ENCODE data around the gene GPHN.
"Not testable (repeated sequence)": the region's sequence is repeated elsewhere in the genome, so short reads cannot be mapped to it uniquely, and the experiment has no call there.

The GPHN gene

DNA sequence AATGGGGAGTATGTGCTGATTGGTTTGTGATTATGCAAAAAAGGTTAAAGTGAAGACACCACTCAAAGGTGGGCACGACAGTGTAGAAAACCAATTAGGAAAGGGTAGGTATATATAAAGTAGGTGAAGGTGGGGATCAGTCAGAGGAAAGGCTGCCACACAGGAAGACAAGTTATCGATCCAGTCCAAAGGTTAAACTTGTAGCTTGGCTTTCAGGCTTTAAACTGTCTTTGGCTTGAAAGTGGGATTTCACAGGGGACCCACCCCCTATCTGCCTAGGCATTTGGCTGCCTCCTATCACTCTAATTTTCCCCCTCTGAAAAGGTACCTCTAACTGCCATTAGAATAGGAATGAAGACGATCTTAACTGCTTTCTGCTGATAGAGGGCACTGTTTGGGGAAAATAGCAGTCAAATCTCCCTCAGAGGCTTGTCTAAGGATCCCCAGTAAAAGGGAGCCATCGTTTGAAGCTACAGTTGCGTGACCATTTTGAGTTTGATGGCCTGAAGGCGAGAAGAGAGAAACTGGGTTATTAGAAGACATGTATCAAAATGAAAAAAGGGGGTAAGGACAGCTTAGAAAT, 250.2 kb downstream of the GPHN start:
- DNase-seq (ENCODE audit: low spot score) (no peak), FAIRE-seq (no peak)

- no peak for FAIRE-seq
- DNase-seq (ENCODE audit: low spot score), result no peak
These were observed 264.2 kb downstream of the GPHN start for GRCh38 chr14:66772146-66772545.

DNA sequence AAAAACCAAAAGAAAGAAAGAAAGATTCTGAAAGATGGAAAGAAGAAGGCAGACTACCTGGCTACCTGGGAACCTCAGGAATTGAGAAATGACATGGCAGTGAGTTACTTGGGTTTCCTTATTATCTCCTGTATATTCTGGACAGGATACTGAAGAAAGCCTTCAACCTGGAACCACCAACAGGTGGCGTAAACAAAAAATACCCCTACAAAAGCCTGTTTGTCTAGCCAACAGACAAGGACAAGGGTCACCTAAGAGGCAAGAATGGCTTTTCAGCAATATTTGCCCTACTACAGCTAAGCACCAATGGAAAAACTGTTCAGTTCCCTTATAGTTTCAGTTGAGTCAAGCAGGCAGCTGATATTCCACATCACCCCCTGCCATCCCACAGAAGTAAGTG, 274.9 kb downstream of the GPHN start:
- DNase-seq (ENCODE audit: low spot score), result no peak
- no peak for FAIRE-seq

GRCh38 chr14:66790101-66790500, 282.2 kb downstream of the GPHN start:
- FAIRE-seq (no peak), DNase-seq (ENCODE audit: low spot score) (no peak)

- no peak for DNase-seq (ENCODE audit: low spot score)
- no peak for FAIRE-seq
These were observed 295.0 kb downstream of the GPHN start for GRCh38 chr14:66802962-66803361.

DNA sequence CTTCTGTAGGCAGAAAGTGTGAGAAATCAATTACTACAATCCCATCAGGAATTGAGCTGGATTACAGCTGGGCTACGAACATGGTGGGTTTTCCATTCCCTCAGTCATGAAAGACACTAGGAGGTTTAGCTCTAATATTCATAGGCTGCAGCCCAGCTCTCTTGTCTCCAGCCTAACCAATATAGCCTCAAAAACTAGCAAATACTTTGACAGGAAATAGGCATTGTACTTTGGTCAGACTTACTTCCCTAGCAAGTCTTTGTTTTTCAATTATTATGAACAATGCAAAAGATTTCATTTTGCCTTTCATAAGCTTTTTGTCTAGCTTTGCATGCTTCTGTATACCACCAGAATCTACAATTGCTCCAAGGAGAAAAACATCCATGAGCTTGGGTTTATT, 296.2 kb downstream of the GPHN start:
- DNase-seq (ENCODE audit: low spot score) (no peak), FAIRE-seq (no peak)

- FAIRE-seq (no peak), DNase-seq (ENCODE audit: low spot score) (no peak)
These were observed 305.7 kb downstream of the GPHN start for GRCh38 chr14:66813636-66814035.

DNA sequence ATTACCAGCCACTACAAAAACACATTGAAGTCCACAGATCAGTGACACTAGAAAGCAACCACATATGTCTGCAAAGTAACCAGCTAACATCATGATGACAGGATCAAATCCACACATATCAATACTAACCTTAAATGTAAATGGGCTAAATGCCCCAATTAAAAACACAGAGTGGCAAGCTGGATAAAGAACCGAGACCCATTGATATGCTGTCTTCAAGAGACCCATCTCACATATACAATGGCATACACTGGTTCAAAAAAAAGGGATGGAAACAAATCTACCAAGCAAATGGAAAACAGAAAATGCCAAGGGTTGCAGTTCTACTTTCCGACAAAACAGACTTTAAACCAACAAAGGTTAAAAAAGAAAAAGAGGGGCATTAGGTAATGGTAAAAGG, 307.7 kb downstream of the GPHN start:
- no peak for DNase-seq (ENCODE audit: low spot score)
- no peak for FAIRE-seq

DNA sequence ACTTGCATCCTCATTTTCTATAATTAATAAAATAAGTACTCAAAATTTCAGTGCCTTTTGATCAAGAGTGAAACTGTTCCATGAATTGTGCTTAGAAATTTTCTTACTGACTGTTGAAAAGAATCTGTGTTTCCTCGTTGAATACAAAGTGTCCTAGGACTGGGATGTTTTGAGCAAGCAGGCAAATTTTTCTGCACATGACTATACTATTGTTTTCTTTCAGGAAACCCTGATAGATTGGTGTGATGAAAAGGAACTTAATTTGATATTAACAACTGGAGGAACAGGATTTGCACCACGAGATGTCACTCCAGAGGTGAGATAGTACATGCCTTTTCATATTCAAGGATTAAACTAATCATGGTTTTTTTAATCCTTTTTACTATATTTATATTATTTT, 316.3 kb downstream of the GPHN start:
- no peak for FAIRE-seq

DNA sequence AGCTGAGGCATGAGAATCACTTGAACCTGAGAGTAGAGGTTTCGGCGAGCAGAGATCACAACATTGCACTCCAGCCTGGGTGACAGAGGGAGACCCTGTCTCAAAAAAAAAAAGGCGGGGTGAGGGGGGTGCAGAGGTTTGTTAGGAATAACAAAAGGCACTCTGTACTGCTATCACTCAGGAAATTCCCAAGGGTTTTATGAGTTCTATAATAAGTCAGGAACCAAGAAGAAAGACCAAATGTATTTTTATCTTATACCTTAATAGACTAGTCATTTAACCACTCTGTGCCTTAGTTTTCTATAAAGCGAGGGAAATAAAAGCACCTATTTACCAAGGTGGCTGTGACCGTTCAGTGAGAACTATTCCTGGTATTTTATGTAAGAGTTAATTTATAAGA, 319.2 kb downstream of the GPHN start:
- DNase-seq (ENCODE audit: low spot score) (no peak), FAIRE-seq (no peak)

More for the DNA sequence above, 316.3 kb downstream of the GPHN start:
- no peak for DNase-seq (ENCODE audit: low spot score)

DNA sequence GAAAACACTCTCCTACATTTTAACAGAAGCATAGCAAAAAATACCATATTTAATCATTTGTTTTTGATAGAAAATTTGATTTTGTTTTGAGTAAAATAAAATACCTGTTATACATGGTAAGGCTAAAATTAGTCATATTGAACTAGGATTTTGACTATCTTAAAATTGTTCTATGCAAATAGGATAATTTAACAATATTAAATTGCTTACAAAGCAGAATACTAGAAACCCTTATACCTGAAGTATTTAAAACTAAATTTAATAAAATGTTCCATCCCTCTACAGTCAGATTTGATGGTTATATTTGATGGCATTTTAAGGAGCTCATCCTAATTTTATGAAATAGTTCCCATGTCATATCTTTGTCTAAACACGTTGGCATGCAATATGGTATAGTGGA, 323.2 kb downstream of the GPHN start:
- no peak for FAIRE-seq

GRCh38 chr14:66833816-66834215, 325.9 kb downstream of the GPHN start:
- FAIRE-seq, result no peak
- DNase-seq (ENCODE audit: low spot score), result no peak

More for the DNA sequence above, 323.2 kb downstream of the GPHN start:
- no peak for DNase-seq (ENCODE audit: low spot score)

- FAIRE-seq; DNase-seq (ENCODE audit: low spot score): not testable (repeated sequence)
These were observed 329.5 kb downstream of the GPHN start for GRCh38 chr14:66837436-66837835.

GRCh38 chr14:66842911-66843512, 335.1 kb downstream of the GPHN start:
- no peak for DNase-seq (ENCODE audit: low spot score)
- FAIRE-seq, result no peak

GRCh38 chr14:66850258-66850888, 342.4 kb downstream of the GPHN start:
- FAIRE-seq (no peak), DNase-seq (ENCODE audit: low spot score) (no peak)

DNA sequence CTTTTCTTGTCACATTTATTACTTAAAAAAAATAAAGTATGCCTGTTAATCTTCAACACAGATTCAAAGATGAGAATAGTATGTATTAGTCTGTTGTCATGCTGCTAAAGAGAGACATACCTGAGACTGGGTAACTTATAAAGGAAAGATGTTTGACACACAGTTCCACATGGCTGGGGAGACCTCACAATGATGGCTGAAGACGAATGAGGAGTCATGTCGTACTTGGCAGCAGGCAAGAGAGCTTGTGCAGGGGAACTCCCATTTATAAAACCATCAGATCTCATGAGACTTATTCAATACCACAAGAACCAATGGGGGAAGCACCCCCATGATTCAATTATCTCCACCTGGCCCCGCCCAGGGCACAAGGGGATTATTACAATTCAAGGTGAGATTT, 345.4 kb downstream of the GPHN start:
- DNase-seq (ENCODE audit: low spot score), result no peak
- FAIRE-seq, result no peak

- DNase-seq (ENCODE audit: low spot score), result no peak
- no peak for FAIRE-seq
These were observed 349.9 kb downstream of the GPHN start for GRCh38 chr14:66857867-66858266.

DNA sequence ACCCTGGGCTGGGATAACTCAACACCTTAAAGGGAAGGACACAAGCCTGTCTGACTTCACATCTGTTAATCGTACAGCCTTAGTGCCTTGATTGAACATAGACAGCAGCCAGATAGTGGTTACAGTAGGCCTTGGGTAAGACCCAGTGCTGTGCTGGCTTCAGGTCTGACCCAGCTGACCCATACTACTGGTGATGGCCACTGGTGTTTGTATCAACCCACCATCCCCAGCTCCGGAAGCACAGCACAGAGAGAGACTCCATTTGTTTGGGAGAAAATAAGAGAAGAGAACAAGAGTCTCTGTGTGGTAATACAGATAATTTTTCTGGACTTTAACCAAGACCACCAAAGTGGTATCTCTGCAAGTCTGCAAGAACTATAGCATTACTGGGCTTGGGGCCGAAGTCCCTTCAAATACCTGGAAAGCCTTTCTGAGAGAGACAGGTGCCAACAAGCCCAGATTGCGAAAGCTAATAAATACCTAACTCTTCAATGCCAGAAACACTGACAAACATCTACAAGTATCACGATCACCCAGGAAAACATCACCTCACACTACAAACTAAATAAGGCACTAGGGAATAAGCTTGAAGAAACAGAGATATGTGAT, 351.2 kb downstream of the GPHN start:
- FAIRE-seq (no peak), DNase-seq (ENCODE audit: low spot score) (no peak)

DNA sequence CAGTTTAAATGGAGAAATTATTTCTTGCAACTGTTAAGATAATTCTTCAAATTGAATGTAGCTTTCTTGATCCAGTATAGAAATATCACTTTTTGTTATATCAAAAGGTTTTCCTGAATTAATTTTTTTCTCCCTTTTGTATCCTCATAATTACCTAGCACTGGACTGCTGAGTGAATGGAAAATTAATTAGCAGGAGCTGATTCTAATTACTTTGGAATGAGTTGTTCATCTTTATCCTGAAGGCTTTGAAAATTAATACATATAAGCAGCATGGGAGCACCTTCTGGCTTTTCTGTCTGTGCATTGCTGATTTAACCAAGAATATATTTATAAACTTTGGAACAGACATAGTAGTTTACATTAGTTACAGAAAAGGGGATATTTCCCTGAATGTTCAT, 373.6 kb downstream of the GPHN start:
- no peak for FAIRE-seq

DNA sequence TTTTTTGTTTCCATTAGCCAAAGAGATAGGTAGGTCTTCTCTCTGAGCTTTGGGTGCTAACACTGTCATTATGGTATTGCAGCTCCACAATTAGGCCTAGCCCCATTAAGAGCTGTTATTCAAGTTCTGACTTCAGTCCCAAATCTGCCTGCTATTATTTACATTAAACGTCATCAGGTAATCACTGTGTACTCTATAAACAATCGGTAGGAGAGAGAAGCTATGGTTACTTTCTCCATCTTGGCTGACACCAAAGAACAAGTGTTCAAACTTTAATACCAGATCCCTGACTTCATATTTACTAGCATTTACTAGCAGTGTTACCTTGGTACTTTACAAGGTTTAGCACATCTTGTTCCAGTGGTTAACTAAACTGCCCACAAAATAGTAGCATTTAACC, 376.2 kb downstream of the GPHN start:
- FAIRE-seq (no peak), DNase-seq (ENCODE audit: low spot score) (no peak)

More for the DNA sequence above, 373.6 kb downstream of the GPHN start:
- DNase-seq (ENCODE audit: low spot score), result no peak

DNA sequence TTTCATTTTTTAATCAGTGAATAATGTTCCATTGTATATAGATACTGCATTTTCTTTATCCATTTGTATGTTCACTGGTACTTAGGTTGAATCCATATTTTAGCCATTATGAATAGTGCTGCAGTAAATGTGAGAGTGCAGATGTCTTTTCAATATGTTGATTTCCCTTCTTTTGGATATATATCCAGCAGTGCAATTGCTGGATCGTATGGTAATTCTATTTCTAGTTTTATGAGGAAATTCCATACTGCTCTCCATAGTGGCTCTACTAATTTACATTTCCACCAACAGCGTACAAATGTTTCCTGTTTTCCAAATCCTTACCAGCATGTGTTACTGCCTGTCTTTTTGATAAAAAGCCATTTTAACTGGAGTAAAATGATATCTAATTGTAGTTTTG, 392.8 kb downstream of the GPHN start:
- FAIRE-seq (no peak), DNase-seq (ENCODE audit: low spot score) (no peak)

DNA sequence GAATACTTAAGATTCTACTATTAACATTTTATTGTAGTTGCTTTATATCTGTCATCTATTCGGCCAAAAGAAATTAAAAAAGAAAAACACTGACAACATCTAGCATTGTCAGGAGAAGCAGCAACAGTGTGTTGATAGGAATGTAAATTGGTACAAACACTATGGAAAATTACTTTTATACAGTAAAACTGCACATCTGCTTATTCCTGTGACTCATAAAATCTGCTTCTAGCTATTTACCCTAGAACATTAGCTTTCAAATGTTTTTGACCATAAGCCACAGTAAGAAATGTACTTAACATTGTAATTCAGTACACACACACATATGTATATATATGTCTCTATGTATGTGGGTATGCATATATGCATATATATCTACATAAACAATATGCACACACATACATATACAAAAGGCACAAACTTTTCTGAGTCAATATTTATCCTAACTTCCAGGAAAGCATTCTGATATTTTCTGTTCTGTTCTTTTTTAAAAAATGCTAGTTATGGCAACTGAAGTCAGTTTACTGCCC, 402.4 kb downstream of the GPHN start:
- DNase-seq (ENCODE audit: low spot score) (no peak), FAIRE-seq (no peak)

Measured in RCC 7860 (cell line).